ENCODE measurements around the gene LDLRAD4. TPM values are rescaled to one million over a fixed set of nuclear protein-coding genes. Genes with fewer than 3 reads are reported as not detected.

Gene LDLRAD4
- total RNA-seq, 2 donors from 2014 or later: 11.7 to 17.0 TPM

- no peaks in the 10 kb centered on the region for H3K9me3 ChIP-seq
- no peaks in the 10 kb centered on the region for H3K4me1 ChIP-seq
- TF ChIP-seq, protein P1, sequence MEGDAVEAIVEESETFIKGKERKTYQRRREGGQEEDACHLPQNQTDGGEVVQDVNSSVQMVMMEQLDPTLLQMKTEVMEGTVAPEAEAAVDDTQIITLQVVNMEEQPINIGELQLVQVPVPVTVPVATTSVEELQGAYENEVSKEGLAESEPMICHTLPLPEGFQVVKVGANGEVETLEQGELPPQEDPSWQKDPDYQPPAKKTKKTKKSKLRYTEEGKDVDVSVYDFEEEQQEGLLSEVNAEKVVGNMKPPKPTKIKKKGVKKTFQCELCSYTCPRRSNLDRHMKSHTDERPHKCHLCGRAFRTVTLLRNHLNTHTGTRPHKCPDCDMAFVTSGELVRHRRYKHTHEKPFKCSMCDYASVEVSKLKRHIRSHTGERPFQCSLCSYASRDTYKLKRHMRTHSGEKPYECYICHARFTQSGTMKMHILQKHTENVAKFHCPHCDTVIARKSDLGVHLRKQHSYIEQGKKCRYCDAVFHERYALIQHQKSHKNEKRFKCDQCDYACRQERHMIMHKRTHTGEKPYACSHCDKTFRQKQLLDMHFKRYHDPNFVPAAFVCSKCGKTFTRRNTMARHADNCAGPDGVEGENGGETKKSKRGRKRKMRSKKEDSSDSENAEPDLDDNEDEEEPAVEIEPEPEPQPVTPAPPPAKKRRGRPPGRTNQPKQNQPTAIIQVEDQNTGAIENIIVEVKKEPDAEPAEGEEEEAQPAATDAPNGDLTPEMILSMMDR (IDR thresholded peaks at IDR 0.05): no peak
- no peaks in the 10 kb centered on the region for H3K36me3 ChIP-seq
- intact Hi-C loops (cut with DNase I): no loop called here
- H3K27ac ChIP-seq: no peak overlapping the region
- H3K27me3 ChIP-seq: no peaks in the 10 kb centered on the region
- peak; percentile 14 for DNase-seq
- H3K4me3 ChIP-seq: no peak overlapping the region
- no peak overlapping the region for H3K9ac ChIP-seq (ENCODE audit: low read depth in 2 of 2, low read length in 2 of 2)
Measured at GRCh38 chr18:13233787-13234783, 15.5 kb downstream of the LDLRAD4 start.

GRCh38 chr18:13235421-13235831 lies 16.9 kb downstream of the LDLRAD4 start:
- no peak overlapping the region for H3K9ac ChIP-seq (ENCODE audit: low read depth in 2 of 2, low read length in 2 of 2)
- no peak overlapping the region for H3K27ac ChIP-seq
- H3K4me3 ChIP-seq: no peak overlapping the region
- H3K27me3 ChIP-seq: no peaks in the 10 kb centered on the region
- TF ChIP-seq, protein P1 (IDR thresholded peaks at IDR 0.05): no peak
- no peaks in the 10 kb centered on the region for H3K4me1 ChIP-seq
- H3K9me3 ChIP-seq: no peaks in the 10 kb centered on the region
- DNase-seq: no peak
- no peaks in the 10 kb centered on the region for H3K36me3 ChIP-seq
- intact Hi-C loops (cut with DNase I): no loop called here

DNA sequence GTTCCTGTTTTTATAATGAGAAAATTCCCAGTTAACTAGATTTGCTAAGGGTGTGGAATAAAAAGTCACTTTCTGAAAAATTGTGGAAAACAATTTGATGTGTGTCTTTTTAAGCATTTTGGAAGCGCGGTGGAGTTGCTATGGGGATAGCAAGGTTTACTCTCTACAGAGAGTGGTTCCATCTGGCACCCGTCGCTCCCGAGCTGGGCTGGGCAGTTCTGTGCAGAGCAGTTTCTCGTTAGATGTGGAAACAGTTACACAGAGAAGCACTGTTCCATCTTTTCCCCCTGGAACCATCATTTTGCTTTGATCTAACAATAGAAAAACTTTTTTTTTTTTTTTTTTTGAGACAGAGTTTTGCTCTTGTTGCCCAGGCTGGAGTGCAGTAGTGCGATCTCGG lies 17.4 kb downstream of the LDLRAD4 start:
- DNase-seq: no peak
- Histone ChIP-seq H3K4me1 (no peaks in the 10 kb centered on the region), H3K4me3 (no peak overlapping the region), H3K27me3 (no peaks in the 10 kb centered on the region), H3K9me3 (no peaks in the 10 kb centered on the region), H3K9ac (ENCODE audit: low read depth in 2 of 2, low read length in 2 of 2) (no peak overlapping the region), H3K27ac (no peak overlapping the region), H3K36me3 (no peaks in the 10 kb centered on the region)
- TF ChIP-seq, protein P1 (IDR thresholded peaks at IDR 0.05): no peak
- intact Hi-C loops (cut with DNase I): no loop called here

- TF ChIP-seq, protein P1 (IDR thresholded peaks at IDR 0.05): no peak
- intact Hi-C loops (cut with DNase I): no loop called here
- no peaks in the 10 kb centered on the region for H3K4me1 ChIP-seq
- H3K4me3 ChIP-seq: no peak overlapping the region
- H3K9me3 ChIP-seq: no peaks in the 10 kb centered on the region
- no peak overlapping the region for H3K27ac ChIP-seq
- H3K27me3 ChIP-seq: no peaks in the 10 kb centered on the region
- DNase-seq: no peak
- H3K9ac ChIP-seq (ENCODE audit: low read depth in 2 of 2, low read length in 2 of 2): no peak overlapping the region
- H3K36me3 ChIP-seq: no peaks in the 10 kb centered on the region
Measured at GRCh38 chr18:13236411-13236810, 17.9 kb downstream of the LDLRAD4 start.

DNA sequence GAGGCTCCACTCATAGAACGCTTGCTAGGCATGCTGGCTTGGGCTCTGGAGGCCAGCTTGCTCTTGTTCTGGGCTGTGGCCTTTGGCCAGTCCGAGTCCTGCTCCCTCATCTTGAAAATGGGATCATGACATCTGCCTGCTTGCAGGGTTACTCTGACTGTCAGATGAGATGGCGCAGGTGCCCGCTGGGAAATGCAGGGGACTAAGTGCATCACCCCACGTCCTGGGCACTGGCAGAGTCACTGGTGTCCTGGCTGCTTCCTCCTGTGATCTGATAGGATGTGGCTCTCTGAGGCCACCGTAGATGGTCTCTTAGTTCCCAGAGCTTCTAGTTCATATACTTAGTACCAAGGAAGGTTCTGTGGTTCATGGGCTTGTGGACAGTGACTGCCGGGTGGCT lies 18.5 kb downstream of the LDLRAD4 start:
- intact Hi-C loops (cut with DNase I): no loop called here
- H3K36me3 ChIP-seq: no peaks in the 10 kb centered on the region
- no peak overlapping the region for H3K4me3 ChIP-seq
- H3K4me1 ChIP-seq: no peaks in the 10 kb centered on the region
- no peak overlapping the region for H3K9ac ChIP-seq (ENCODE audit: low read depth in 2 of 2, low read length in 2 of 2)
- no peak for DNase-seq
- TF ChIP-seq, protein P1 (IDR thresholded peaks at IDR 0.05): no peak
- no peaks in the 10 kb centered on the region for H3K9me3 ChIP-seq
- H3K27me3 ChIP-seq: no peaks in the 10 kb centered on the region
- no peak overlapping the region for H3K27ac ChIP-seq
